ENCODE measurements around the gene OR52E5. TPM values are rescaled to one million over a fixed set of nuclear protein-coding genes. Genes with fewer than 3 reads are reported as not detected.

Gene OR52E5
- total and polyA plus RNA-seq, 2 of the 13 experiments (the other 11 are each of a cell fraction or from before 2014, with no cell fraction given) = not detected

DNA sequence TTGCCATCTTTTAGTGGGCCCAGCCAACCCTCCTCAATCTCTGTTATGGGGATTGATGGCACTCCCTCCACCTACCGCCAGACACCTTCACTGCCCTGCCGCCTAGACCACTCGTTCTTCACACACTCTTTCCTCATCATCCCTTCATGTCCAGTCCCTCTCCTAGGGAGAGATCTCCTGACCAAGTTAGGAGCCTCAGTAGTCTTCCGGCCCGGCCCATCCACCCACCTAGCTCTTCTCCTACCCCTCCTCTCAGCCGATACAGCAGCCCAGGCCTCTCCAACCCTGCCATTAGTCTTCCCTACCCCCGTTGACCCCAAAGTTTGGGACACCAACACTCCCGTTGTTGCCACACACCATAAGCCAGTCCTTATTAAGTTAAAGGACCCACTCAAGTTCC lies 38.1 kb downstream of the OR52E5 start:
- Histone ChIP-seq H3K4me1 (ENCODE audit: insufficient read depth, low read length) (no peaks in the 10 kb centered on the region), H3K79me2 (ENCODE audit: insufficient read depth, low read length) (no peaks in the 10 kb centered on the region), H3K9me3 (ENCODE audit: low read length) (no peaks in the 10 kb centered on the region), H2AFZ (ENCODE audit: low read length) (no peak overlapping the region), H3K9ac (ENCODE audit: insufficient read depth, low read depth, low read length) (no peak overlapping the region), H3K27ac (ENCODE audit: extremely low read length, insufficient read depth, low read length) (no peak overlapping the region), H3K4me2 (ENCODE audit: low read depth, low read length) (no peak overlapping the region), H3K36me3 (replicated peaks in 1 of 2; ENCODE audit: control insufficient read depth in 1 of 2, insufficient read depth in 2 of 2, low read length in 2 of 2) (no peaks in the 10 kb centered on the region), H3K27me3 (ENCODE audit: control insufficient read depth in 1 of 2, insufficient read depth in 2 of 2, low read length in 2 of 2) (peaks cover 0 to 10% of the 10 kb centered on the region in 2 experiments; a peak in 2 of 5 replicates), H3K4me3 (replicated peaks in 1 of 3; ENCODE audit: insufficient read depth in 1 of 3, low read depth in 2 of 3, low read length in 3 of 3) (no peak overlapping the region), H4K20me1 (ENCODE audit: insufficient read depth, low read length) (no peaks in the 10 kb centered on the region)
- no peak for TF ChIP-seq ATM (IDR thresholded peaks at IDR 0.05; ENCODE audit: borderline replicate concordance)
- TF ChIP-seq ZFAT (CRISPR knock-in tag; conservative IDR thresholded peaks at IDR 0.05) = no peak
- no peak for TF ChIP-seq THYN1 (CRISPR knock-in tag; IDR thresholded peaks at IDR 0.05; ENCODE audit: borderline replicate concordance, low read depth)
- TF ChIP-seq ZBTB8A (CRISPR knock-in tag; IDR thresholded peaks at IDR 0.05; ENCODE audit: borderline replicate concordance, low read depth) = no peak
- TF ChIP-seq MAFK (conservative IDR thresholded peaks at IDR 0.05 in 1 of 2, IDR thresholded peaks at IDR 0.05 in 1 of 2; ENCODE audit: low read length in 2 of 2) = no peak
- TF ChIP-seq HOXA9 (CRISPR knock-in tag; IDR thresholded peaks at IDR 0.05; ENCODE audit: borderline replicate concordance) = no peak
- no peak for TF ChIP-seq ZNF564 (CRISPR knock-in tag; IDR thresholded peaks at IDR 0.05)
- TF ChIP-seq SMAD9 (CRISPR knock-in tag; IDR thresholded peaks at IDR 0.05) = no peak
- DNase-seq (ENCODE audit: low spot score) (no peak), ATAC-seq (no peak), FAIRE-seq (no peak)
- ChIA-PET CTCF (ENCODE audit: low intra/inter-chr PET ratio, low total read pairs) (no interaction called here), POLR2A (no interaction called here)
- WGBS (ENCODE audit: low lambda C conversion rate) = 26% methylated on average over 8 of the region's 8 CpGs
- intact Hi-C loops (cut with micrococcal nuclease; ENCODE audit: unreplicated experiment) (no loop called here), in situ Hi-C loops (cut with HindIII; ENCODE audit: extremely low pct_ligation_motif_present, low pct_unique_long_range_greater_than_20kb) (no loop called here)
- BruUV-seq (replicated peaks) = no TSS peak

DNA sequence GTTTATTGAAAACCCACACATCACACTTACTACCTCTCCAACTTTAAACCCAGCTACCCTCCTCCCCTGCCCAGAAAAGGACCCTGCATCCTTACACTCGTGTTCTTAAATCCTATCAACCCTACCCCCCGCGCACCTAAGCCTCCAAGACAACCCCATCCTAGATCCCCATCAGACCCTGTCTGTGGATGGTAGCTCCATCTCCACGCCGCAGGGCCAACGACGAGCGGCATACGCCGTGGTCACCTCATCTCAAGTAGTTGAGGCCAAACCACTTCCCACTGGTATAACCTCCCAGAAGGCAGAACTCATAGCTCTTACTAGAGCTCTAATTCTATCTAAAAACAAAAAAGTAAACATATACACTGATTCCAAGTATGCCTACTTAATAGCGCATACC lies 39.7 kb downstream of the OR52E5 start:
- H2AFZ ChIP-seq (ENCODE audit: low read length) = no peak overlapping the region
- no peak for DNase-seq (ENCODE audit: low spot score)
- no peaks in the 10 kb centered on the region for H3K79me2 ChIP-seq (ENCODE audit: insufficient read depth, low read length)
- no peaks in the 10 kb centered on the region for H3K9me3 ChIP-seq (ENCODE audit: low read length)
- in situ Hi-C loops (cut with HindIII; ENCODE audit: extremely low pct_ligation_motif_present, low pct_unique_long_range_greater_than_20kb) (no loop called here), intact Hi-C loops (cut with micrococcal nuclease; ENCODE audit: unreplicated experiment) (no loop called here)
- no peaks in the 10 kb centered on the region for H4K20me1 ChIP-seq (ENCODE audit: insufficient read depth, low read length)
- FAIRE-seq = no peak
- CTCF ChIA-PET (ENCODE audit: low intra/inter-chr PET ratio, low total read pairs) = no interaction called here
- H3K9ac ChIP-seq (ENCODE audit: insufficient read depth, low read depth, low read length) = no peak overlapping the region
- H3K36me3 ChIP-seq (replicated peaks in 1 of 2; ENCODE audit: control insufficient read depth in 1 of 2, insufficient read depth in 2 of 2, low read length in 2 of 2) = no peaks in the 10 kb centered on the region
- no TSS peak for BruUV-seq (replicated peaks)
- H3K4me3 ChIP-seq (replicated peaks in 1 of 3; ENCODE audit: insufficient read depth in 1 of 3, low read depth in 2 of 3, low read length in 3 of 3) = no peak overlapping the region
- peaks cover 0 to 10% of the 10 kb centered on the region in 2 experiments; a peak in 2 of 5 replicates for H3K27me3 ChIP-seq (ENCODE audit: control insufficient read depth in 1 of 2, insufficient read depth in 2 of 2, low read length in 2 of 2)
- no peaks in the 10 kb centered on the region for H3K4me1 ChIP-seq (ENCODE audit: insufficient read depth, low read length)
- no peak for ATAC-seq
- no peak overlapping the region for H3K4me2 ChIP-seq (ENCODE audit: low read depth, low read length)
- no peak overlapping the region for H3K27ac ChIP-seq (ENCODE audit: extremely low read length, insufficient read depth, low read length)
- POLR2A ChIA-PET = no interaction called here
- 69% methylated on average over 11 of the region's 11 CpGs for WGBS (ENCODE audit: low lambda C conversion rate)
- TF ChIP-seq RAD51 (IDR thresholded peaks at IDR 0.05; ENCODE audit: borderline replicate concordance) (no peak), KLF15 (CRISPR knock-in tag; IDR thresholded peaks at IDR 0.05; ENCODE audit: borderline replicate concordance) (no peak), SIX1 (CRISPR knock-in tag; IDR thresholded peaks at IDR 0.05; ENCODE audit: borderline replicate concordance) (no peak)

All from HepG2 (cell line).